Heart left ventricle (tissue), 13 donors: Measurements from ENCODE around the gene ZNF787.

ENCODE experiments used
- CTCF ChIP-seq, 12 donors: fragments of 200-600 bp; sonication (generic) in 4 of 12; IDR thresholded peaks; one replicate each; pipeline versions ENCODE4 v1.5.0 to v1.8.0; 2018 to 2022; ENCODE audit warnings: antibody characterized with exemption in 12 of 12, mild to moderate bottlenecking in 5 of 12
- POLR2A ChIP-seq, 2 donors: fragments of 450-650 bp; IDR thresholded peaks; one replicate each; pipeline ENCODE4 v1.6.1; 2017; ENCODE audit warnings: antibody characterized with exemption in 2 of 2, mild to moderate bottlenecking in 2 of 2, moderate library complexity in 2 of 2
- donor health status: ischemic (EF 13 %, LVEDD 7.1; RV severe dilation, severe dysfunction).
- donor health status: DM: no; HTN: yes; CAD: no.
- donor health status: DM: no; HTN: no; CAD: no.
- donor health status: ischemic (EF 25% LVEDD 6.9; RV normal size, moderate dysfunction).
- donor health status: ischemic (EF 25% LVEDD 5.7; RV mildly dilated, moderate dysfunction).
- donor health status: ischemic (EF 35%, LVEDD 5.7; RV mildly dilated, moderate dysfunction).
- donor health status: nonischemic (EF 11% LVEDD 7.7; RV severe dilation, severe dysfunction).
- donor health status: DM: yes; HTN: yes; CAD: no.
- donor health status: PGD.
- donor health status: ischemic (EF 29% LVEDD 5.4; RV normal size, mild dysfunction).
- donor health status: nonischemic (EF 23%, LVEDD 6.1; RV moderate dilation, normal function).

GRCh38 chr19:56119582-56119978 lies 1.5 kb downstream of the ZNF787 start:
- TF ChIP-seq CTCF (IDR thresholded peaks at IDR 0.05) (no peak), POLR2A (IDR thresholded peaks at IDR 0.05) (no peak)
